Thyroid gland (tissue), 4 donors: Measurements from ENCODE around the gene ITGA11. TPM values are rescaled to one million over a fixed set of nuclear protein-coding genes. Genes with fewer than 3 reads are reported as not detected.

Experiments
- DNase-seq, 2 donors: peaks; one replicate each; pipeline ENCODE4 v3.0.0-alpha.2; 2019
- H3K27ac ChIP-seq, 3 donors: fragments of 200-600 bp; sonication (generic); 1 replicate in 2 of 3; 2 replicates in 1 of 3; pipeline ENCODE4 v1.5.1; 2016 to 2019; ENCODE audit warnings: mild to moderate bottlenecking in 1 of 3, moderate library complexity in 1 of 3
- H3K27me3 ChIP-seq: fragments of 200-600 bp; sonication (generic); one replicate; pipeline ENCODE4 v1.5.1; 2019
- H3K36me3 ChIP-seq, 2 donors: fragments of 200-600 bp; sonication (generic); one replicate each; pipeline ENCODE4 v1.5.1; 2016 to 2019
- H3K4me1 ChIP-seq, 2 donors: fragments of 200-600 bp; sonication (generic); one replicate each; pipeline ENCODE4 v1.5.1; 2017 to 2019
- H3K4me3 ChIP-seq, 3 donors: fragments of 200-600 bp; sonication (generic); replicated peaks in 1 of 3; 1 replicate in 2 of 3; 2 replicates in 1 of 3; pipeline ENCODE4 v1.5.1; 2016; ENCODE audit warnings: mild to moderate bottlenecking in 1 of 3
- H3K9me3 ChIP-seq: fragments of 200-600 bp; sonication (generic); one replicate; pipeline ENCODE4 v1.5.1; 2017
- CTCF ChIP-seq, 6 experiments: fragments of 200-600 bp in 3 of 6; fragments of 450-650 bp in 3 of 6; sonication (generic) in 3 of 6; IDR thresholded peaks; one replicate each; pipeline ENCODE4 v1.5.1; 2016 to 2019; ENCODE audit warnings: antibody characterized with exemption in 6 of 6, mild to moderate bottlenecking in 2 of 6, inconsistent platforms in 1 of 6, moderate library complexity in 1 of 6
- POLR2A ChIP-seq, 2 donors: fragments of 450-650 bp; IDR thresholded peaks; one replicate each; pipeline ENCODE4 v1.6.1; 2017; ENCODE audit warnings: antibody characterized with exemption in 2 of 2, mild to moderate bottlenecking in 2 of 2, moderate library complexity in 1 of 2
- WGBS, 2 donors: methylation state at CpG; one replicate each; pipeline ENCODE4 v1.1.5; 2017; 5-methylcytosine and 5-hydroxymethylcytosine counted together
- intact Hi-C: fragments of 100-400 bp; cut with DNase I; formaldehyde crosslinking; loops from one replicate; pipeline ENCODE4 v1.15.1; 2023
- total RNA-seq, 4 donors: library from RNA; depleted of rRNA; stranded (reverse); fragments of >200 nt; gene quantifications; one replicate each; pipeline ENCODE4 v1.2.3, GENCODE V29; 2016

The ITGA11 gene
- total RNA-seq, 4 donors from 2014 or later = 3.0 to 6.1 (median 4.3) TPM

GRCh38 chr15:68408971-68409370, 23.0 kb downstream of the ITGA11 start:
- Histone ChIP-seq H3K27ac (no peak overlapping the region), H3K27me3 (no peaks in the 10 kb centered on the region), H3K4me3 (no peak overlapping the region), H3K36me3 (no peaks in the 10 kb centered on the region), H3K9me3 (no peaks in the 10 kb centered on the region), H3K4me1 (no peaks in the 10 kb centered on the region)
- TF ChIP-seq POLR2A (IDR thresholded peaks at IDR 0.05) = no peak
- no peak for TF ChIP-seq CTCF (IDR thresholded peaks at IDR 0.05)
- no peak for DNase-seq
- 92 to 95% methylated on average over 4 of the region's 4 CpGs for WGBS, 2 donors
- intact Hi-C loops = no loop called here

- H3K27ac ChIP-seq = no peak overlapping the region
- intact Hi-C loops = no loop called here
Observed at GRCh38 chr15:68407886-68408881, 23.8 kb downstream of the ITGA11 start.

GRCh38 chr15:68407141-68407885, 24.6 kb downstream of the ITGA11 start:
- H3K9me3 ChIP-seq = no peaks in the 10 kb centered on the region
- DNase-seq = no peak
- no peaks in the 10 kb centered on the region for H3K36me3 ChIP-seq
- H3K4me3 ChIP-seq = no peak overlapping the region
- WGBS, 2 donors = 72 to 79% methylated on average over 9 of the region's 9 CpGs
- TF ChIP-seq POLR2A (IDR thresholded peaks at IDR 0.05) = no peak
- no peak for TF ChIP-seq CTCF (IDR thresholded peaks at IDR 0.05)
- no peak overlapping the region for H3K27ac ChIP-seq
- no peaks in the 10 kb centered on the region for H3K27me3 ChIP-seq
- no peaks in the 10 kb centered on the region for H3K4me1 ChIP-seq
- intact Hi-C loops = no loop called here

More at GRCh38 chr15:68407886-68408881, 23.8 kb downstream of the ITGA11 start:
- Histone ChIP-seq H3K4me3 (no peak overlapping the region), H3K27me3 (no peaks in the 10 kb centered on the region), H3K4me1 (no peaks in the 10 kb centered on the region), H3K36me3 (no peaks in the 10 kb centered on the region), H3K9me3 (no peaks in the 10 kb centered on the region)
- DNase-seq = no peak
- WGBS, 2 donors = 89 to 93% methylated on average over 9 of the region's 9 CpGs
- TF ChIP-seq POLR2A (IDR thresholded peaks at IDR 0.05) (no peak), CTCF (IDR thresholded peaks at IDR 0.05) (no peak)

GRCh38 chr15:68405378-68406250, 26.3 kb downstream of the ITGA11 start:
- Histone ChIP-seq H3K36me3 (no peaks in the 10 kb centered on the region), H3K27ac (no peak overlapping the region), H3K4me3 (no peak overlapping the region), H3K4me1 (no peaks in the 10 kb centered on the region), H3K9me3 (no peaks in the 10 kb centered on the region), H3K27me3 (no peaks in the 10 kb centered on the region)
- no peak for DNase-seq
- no peak for TF ChIP-seq POLR2A (IDR thresholded peaks at IDR 0.05)
- WGBS, 2 donors = 71 to 76% methylated on average over 12 to 13 of the region's 13 CpGs
- intact Hi-C loops = no loop called here
